Pancreas (tissue), 10 donors: ENCODE data around the gene TIMM9. TPM values are rescaled to one million over a fixed set of nuclear protein-coding genes. Genes with fewer than 3 reads are reported as not detected.
A peak's percentile ranks its signal among the peaks of the same experiment; 100 is the strongest.

Experiments used
- ATAC-seq, 4 donors: fragments of 200-7000 bp; cut with Tn5 transposase; one replicate each; pipeline versions ENCODE4 v1.8.0 to v1.9.1; 2020; ENCODE audit warnings: mild to moderate bottlenecking in 4 of 4, moderate library complexity in 4 of 4
- DNase-seq, 6 donors: peaks; one replicate each; pipeline ENCODE4 v3.0.0-alpha.2; 2020
- FAIRE-seq: peaks from 2 replicates; lab custom pipeline; 2012; peaks lifted over from hg19 to GRCh38; lab: Jason Lieb, UNC
- H3K27ac ChIP-seq, 4 donors: fragments of 200-600 bp; sonication (generic); 1 replicate in 3 of 4; 2 replicates in 1 of 4; pipeline versions ENCODE4 v1.5.0 to v1.8.0; 2020
- H3K27me3 ChIP-seq, 4 donors: fragments of 200-600 bp; one replicate each; pipeline ENCODE4 v1.8.0; 2021
- H3K36me3 ChIP-seq, 3 donors: fragments of 200-600 bp; sonication (generic) in 1 of 3; one replicate each; pipeline versions ENCODE4 v1.5.0 to v1.8.0; 2020 to 2021
- H3K4me1 ChIP-seq, 3 donors: fragments of 200-600 bp; one replicate each; pipeline ENCODE4 v1.8.0; 2021
- H3K4me3 ChIP-seq, 4 donors: fragments of 200-600 bp; sonication (generic) in 2 of 4; one replicate each; pipeline versions ENCODE4 v1.5.0 to v1.8.0; 2020 to 2021
- H3K9me3 ChIP-seq, 4 donors: fragments of 200-600 bp; one replicate each; pipeline ENCODE4 v1.8.0; 2021
- WGBS, 2 donors: extraction: QIAGEN DNeasy Blood & Tissue Kit; methylation state at CpG; one replicate each; pipeline ENCODE4 v1.1.7; 2013; 5-methylcytosine and 5-hydroxymethylcytosine counted together
- intact Hi-C, 3 donors: fragments of 100-400 bp; cut with DNase I; formaldehyde crosslinking; loops; one replicate each; pipeline versions ENCODE4 v1.11.1 to v1.14.2; 2022
- polyA plus RNA-seq, 2 donors: library from polyadenylated mRNA; stranded (reverse); fragments of 200-250 nt; gene quantifications; one replicate each; pipeline ENCODE4 v1.2.3, GENCODE V29; 2013
- total RNA-seq, 6 donors: library from RNA; stranded (reverse); fragmentation: NEBNext Ultra II Directional in 4 of 6; extraction: Animal tissue kit (Norgen Biotek cat#: 25700) in 4 of 6; gene quantifications; one replicate each; pipeline versions ENCODE4 v1.2.1 to v1.2.4, GENCODE V29; 2021 to 2023
- TF ChIP-seq, protein P1 (sequence below), 4 donors: fragments of 200-600 bp; sonication (generic) in 3 of 4; IDR thresholded peaks; one replicate each; pipeline versions ENCODE4 v1.5.0 to v1.8.0; 2021; ENCODE audit warnings: antibody characterized with exemption in 4 of 4
- donor health status: healthy with polysubstance abuse.
- donor health status: DM: no; HTN: no; CAD: no; lungs with moderate emphysema.
- donor health status: DM: no; HTN: no; CAD: no.
- donor health status: control.
- donor health status: control.
- donor health status: Bipolar disorder and iron deficiency.
- donor health status: DM: yes; HTN: yes; CAD: no.
- donor health status: DM: no; HTN: no; CAD: no.
- donor health status: DM: no; HTN: no; CAD: no.
- donor health status: DM: yes; HTN: yes; CAD: no.

Gene TIMM9
- total and polyA plus RNA-seq, 8 donors, result 24.1 to 58.7 (median 36.7) TPM

DNA sequence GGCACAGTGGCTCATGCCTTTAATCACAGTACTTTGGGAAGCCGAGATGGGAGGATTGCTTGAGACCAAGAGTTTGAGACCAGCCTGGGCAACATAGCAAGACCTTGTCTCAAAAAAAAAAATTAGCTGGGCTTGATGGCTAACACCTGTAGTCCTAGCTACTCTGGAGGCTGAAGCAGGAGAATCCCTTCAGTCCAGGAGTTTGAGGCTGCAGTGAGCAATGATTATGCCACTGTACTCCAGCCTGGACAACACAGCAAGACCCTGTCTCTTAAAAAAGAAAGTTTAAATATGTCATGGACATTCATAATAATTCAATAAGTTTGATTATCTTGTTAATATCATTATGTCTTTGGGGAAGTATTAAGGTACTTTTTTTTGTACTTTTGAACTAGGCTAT is 39.1 kb upstream of the TIMM9 start:
- WGBS, 2 donors, result 89 to 100% methylated on average over 1 of the region's 1 CpG
- no peak for ATAC-seq
- H3K27ac ChIP-seq, result no peak overlapping the region

DNA sequence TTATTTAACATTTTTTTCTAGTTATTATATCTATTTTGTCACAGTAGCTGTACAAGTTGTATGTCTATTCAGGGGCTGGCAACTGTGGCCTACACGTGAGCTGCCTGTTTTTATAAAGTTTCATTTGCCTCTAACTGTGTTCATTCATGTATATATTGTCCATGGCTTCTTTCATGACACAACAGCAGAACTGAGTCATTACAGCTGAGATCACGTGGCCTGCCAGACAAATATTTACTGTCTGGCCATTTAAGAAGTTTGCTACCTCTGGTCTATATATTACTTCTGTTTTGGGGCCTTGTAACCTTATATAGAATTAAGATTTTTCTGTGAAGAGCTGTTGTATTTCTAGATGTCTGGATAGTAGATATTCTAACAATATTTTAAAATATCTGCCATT is 38.1 kb upstream of the TIMM9 start:
- Histone ChIP-seq H3K4me3 (no peak overlapping the region), H3K27me3 (no peaks in the 10 kb centered on the region), H3K4me1 (no peaks in the 10 kb centered on the region), H3K36me3 (peaks cover 3 to 8% (median 5%) of the 10 kb centered on the region in 3 donors), H3K9me3 (no peaks in the 10 kb centered on the region), H3K27ac (no peak overlapping the region)
- WGBS, 2 donors, result 74 to 89% methylated on average over 2 of the region's 2 CpGs
- intact Hi-C loops, result no loop called here
- FAIRE-seq (no peak), DNase-seq (no peak), ATAC-seq (peak in 1 of 4 donors; percentile 34)
- TF ChIP-seq, protein P1, sequence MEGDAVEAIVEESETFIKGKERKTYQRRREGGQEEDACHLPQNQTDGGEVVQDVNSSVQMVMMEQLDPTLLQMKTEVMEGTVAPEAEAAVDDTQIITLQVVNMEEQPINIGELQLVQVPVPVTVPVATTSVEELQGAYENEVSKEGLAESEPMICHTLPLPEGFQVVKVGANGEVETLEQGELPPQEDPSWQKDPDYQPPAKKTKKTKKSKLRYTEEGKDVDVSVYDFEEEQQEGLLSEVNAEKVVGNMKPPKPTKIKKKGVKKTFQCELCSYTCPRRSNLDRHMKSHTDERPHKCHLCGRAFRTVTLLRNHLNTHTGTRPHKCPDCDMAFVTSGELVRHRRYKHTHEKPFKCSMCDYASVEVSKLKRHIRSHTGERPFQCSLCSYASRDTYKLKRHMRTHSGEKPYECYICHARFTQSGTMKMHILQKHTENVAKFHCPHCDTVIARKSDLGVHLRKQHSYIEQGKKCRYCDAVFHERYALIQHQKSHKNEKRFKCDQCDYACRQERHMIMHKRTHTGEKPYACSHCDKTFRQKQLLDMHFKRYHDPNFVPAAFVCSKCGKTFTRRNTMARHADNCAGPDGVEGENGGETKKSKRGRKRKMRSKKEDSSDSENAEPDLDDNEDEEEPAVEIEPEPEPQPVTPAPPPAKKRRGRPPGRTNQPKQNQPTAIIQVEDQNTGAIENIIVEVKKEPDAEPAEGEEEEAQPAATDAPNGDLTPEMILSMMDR (IDR thresholded peaks at IDR 0.05), result no peak

More for the DNA sequence above, 39.1 kb upstream of the TIMM9 start:
- FAIRE-seq, result no peak
- Histone ChIP-seq H3K27me3 (no peaks in the 10 kb centered on the region), H3K36me3 (peaks cover 3 to 8% (median 5%) of the 10 kb centered on the region in 3 donors), H3K9me3 (no peaks in the 10 kb centered on the region), H3K4me3 (no peak overlapping the region), H3K4me1 (no peaks in the 10 kb centered on the region)
- TF ChIP-seq, protein P1 (IDR thresholded peaks at IDR 0.05), result no peak
- intact Hi-C loops, result no loop called here
- no peak for DNase-seq

GRCh38 chr14:58464652-58465051 is 37.3 kb upstream of the TIMM9 start:
- Histone ChIP-seq H3K27me3 (no peaks in the 10 kb centered on the region), H3K9me3 (no peaks in the 10 kb centered on the region), H3K36me3 (peaks cover 3 to 8% (median 5%) of the 10 kb centered on the region in 3 donors), H3K4me3 (no peak overlapping the region), H3K27ac (no peak overlapping the region), H3K4me1 (no peaks in the 10 kb centered on the region)
- no peak for ATAC-seq
- WGBS, 2 donors, result 95 to 97% methylated on average over 8 of the region's 8 CpGs
- no peak for FAIRE-seq
- TF ChIP-seq, protein P1 (IDR thresholded peaks at IDR 0.05), result no peak
- intact Hi-C loops, result no loop called here
- no peak for DNase-seq

DNA sequence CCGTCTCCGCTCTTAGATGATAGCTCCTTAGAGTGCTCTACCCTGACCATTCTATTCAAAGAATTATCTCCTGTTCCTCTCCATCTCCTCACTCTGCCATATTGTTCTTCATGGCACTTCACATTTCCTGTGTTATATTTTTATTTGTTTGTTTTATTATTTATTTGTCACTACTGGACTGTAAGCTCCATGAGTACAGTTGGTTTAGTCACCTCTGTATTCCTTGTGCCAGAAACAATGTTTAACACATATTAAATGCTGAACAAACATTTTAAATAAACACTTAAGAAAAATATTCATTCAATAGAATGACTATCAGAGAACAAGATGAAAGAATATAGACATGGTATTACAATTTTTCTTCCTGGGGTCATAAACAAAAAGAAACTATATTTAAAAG is 35.8 kb upstream of the TIMM9 start:
- TF ChIP-seq, protein P1 (IDR thresholded peaks at IDR 0.05), result no peak
- DNase-seq, result no peak
- no peak for FAIRE-seq
- intact Hi-C loops, result no loop called here
- Histone ChIP-seq H3K27ac (no peak overlapping the region), H3K4me3 (no peak overlapping the region), H3K36me3 (peaks cover 0 to 8% (median 0%) of the 10 kb centered on the region in 3 donors), H3K4me1 (no peaks in the 10 kb centered on the region), H3K9me3 (no peaks in the 10 kb centered on the region), H3K27me3 (no peaks in the 10 kb centered on the region)
- ATAC-seq, result no peak
- WGBS, 2 donors, result 97 to 100% methylated on average over 2 of the region's 2 CpGs

- Histone ChIP-seq H3K4me1 (no peaks in the 10 kb centered on the region), H3K36me3 (peaks cover 0 to 10% (median 0%) of the 10 kb centered on the region in 3 donors), H3K4me3 (no peak overlapping the region), H3K9me3 (no peaks in the 10 kb centered on the region), H3K27ac (no peak overlapping the region), H3K27me3 (no peaks in the 10 kb centered on the region)
- intact Hi-C loops, result no loop called here
- FAIRE-seq (no peak), DNase-seq (no peak), ATAC-seq (no peak)
- 82 to 85% methylated on average over 2 of the region's 2 CpGs for WGBS, 2 donors
- TF ChIP-seq, protein P1 (IDR thresholded peaks at IDR 0.05), result no peak
Measured at GRCh38 chr14:58460772-58461171, 33.4 kb upstream of the TIMM9 start.
